SU-DHL-6 (cell line): ENCODE results near the gene SYNGR1.

Source experiments
- H2AFZ ChIP-seq: fragments of 200-600 bp; sonication (generic); 2 replicates; pipeline ENCODE4 v1.6.1; 2014; ENCODE audit warnings: low read depth, mild to moderate bottlenecking, moderate library complexity, mixed read lengths, antibody characterized with exemption, low read length; ENCODE audit not compliant: severe bottlenecking
- H3F3A ChIP-seq: fragments of 200-600 bp; shearing (Covaris generic); 2 replicates; pipeline ENCODE4 v1.6.0; 2016; ENCODE audit warnings: antibody characterized with exemption, mild to moderate bottlenecking; ENCODE audit not compliant: insufficient read depth
- H3K27ac ChIP-seq: fragments of 200-600 bp; sonication (generic); 2 replicates; pipeline ENCODE4 v1.5.1; 2016; ENCODE audit warnings: low read depth, mild to moderate bottlenecking, low read length, moderate library complexity, mixed read lengths
- H3K27me3 ChIP-seq: fragments of 200-600 bp; sonication (generic), shearing (Covaris generic); 2 replicates; pipeline ENCODE4 v1.6.0; 2014; ENCODE audit warnings: mild to moderate bottlenecking, low read length
- H3K36me3 ChIP-seq: fragments of 200-600 bp; sonication (generic); 2 replicates; pipeline ENCODE4 v1.6.1; 2014; ENCODE audit warnings: mild to moderate bottlenecking, low read length, mixed read lengths
- H3K4me2 ChIP-seq: fragments of 300-600, 200-600 bp; shearing (Covaris generic), sonication (generic); 2 replicates; pipeline ENCODE4 v1.6.0; 2014; ENCODE audit warnings: low read length, low read depth, mild to moderate bottlenecking; ENCODE audit not compliant: poor library complexity, severe bottlenecking
- H3K4me3 ChIP-seq: fragments of 200-600 bp; sonication (generic); 2 replicates; pipeline ENCODE4 v1.5.1; 2014; ENCODE audit warnings: antibody characterized with exemption, low read length, mild to moderate bottlenecking, mixed read lengths; ENCODE audit not compliant: insufficient read depth, poor library complexity, severe bottlenecking
- H3K79me2 ChIP-seq: fragments of 200-600 bp; sonication (generic); 2 replicates; pipeline ENCODE4 v1.6.1; 2014; ENCODE audit warnings: mild to moderate bottlenecking, low read length, moderate library complexity; ENCODE audit not compliant: insufficient read depth
- H3K9ac ChIP-seq: fragments of 200-600 bp; sonication (generic); 2 replicates; pipeline ENCODE4 v1.7.0; 2014; ENCODE audit warnings: mild to moderate bottlenecking, low read length
- H3K9me2 ChIP-seq: fragments of 200-600 bp; sonication (generic); replicated peaks from 2 replicates; pipeline ENCODE4 v1.6.1; 2014; ENCODE audit warnings: low read length; ENCODE audit not compliant: insufficient read depth
- H3K9me3 ChIP-seq: fragments of 200-600 bp; sonication (generic); 2 replicates; pipeline ENCODE4 v1.6.1; 2014; ENCODE audit warnings: low read length, mixed read lengths; ENCODE audit not compliant: insufficient read depth
- H4K20me1 ChIP-seq: fragments of 200-600 bp; sonication (generic); 2 replicates; pipeline ENCODE4 v1.6.1; 2014; ENCODE audit warnings: low read depth, mild to moderate bottlenecking, antibody characterized with exemption, low read length, moderate library complexity, mixed read lengths
- CTCF ChIP-seq: fragments of 200-600 bp; sonication (generic); IDR thresholded peaks from one replicate; pipeline ENCODE4 v1.5.1; 2017; ENCODE audit warnings: antibody characterized with exemption, mild to moderate bottlenecking, low read length, moderate library complexity; ENCODE audit not compliant: insufficient read depth, poor library complexity, severe bottlenecking
- EZH2phosphoT487 ChIP-seq: fragments of 200-600 bp; sonication (generic), shearing (Covaris generic); conservative IDR thresholded peaks from 2 replicates; pipeline ENCODE4 v1.6.1; 2018; ENCODE audit warnings: mild to moderate bottlenecking, antibody characterized with exemption, low read length, moderate library complexity, mixed read lengths

Gene SYNGR1

GRCh38 chr22:39405346-39406085, 55.7 kb downstream of the SYNGR1 start:
- H3K9ac ChIP-seq: no peak overlapping the region

GRCh38 chr22:39408173-39408572, 58.4 kb downstream of the SYNGR1 start:
- no peaks in the 10 kb centered on the region for H3K9me3 ChIP-seq
- no peak overlapping the region for H3K4me2 ChIP-seq
- no peaks in the 10 kb centered on the region for H4K20me1 ChIP-seq
- no peak overlapping the region for H3K9ac ChIP-seq
- no peaks in the 10 kb centered on the region for H3K36me3 ChIP-seq
- no peak overlapping the region for H3K27ac ChIP-seq
- peaks cover 13% of the 10 kb centered on the region for H3K79me2 ChIP-seq
- no peak overlapping the region for H2AFZ ChIP-seq
- TF ChIP-seq CTCF: no peak
- no peak for TF ChIP-seq EZH2phosphoT487
- no peak overlapping the region for H3K4me3 ChIP-seq
- H3K27me3 ChIP-seq: no peaks in the 10 kb centered on the region
- H3F3A ChIP-seq: peaks cover 3% of the 10 kb centered on the region; the same call in 1 of the 2 replicates
- H3K9me2 ChIP-seq: no peaks in the 10 kb centered on the region

More at GRCh38 chr22:39405346-39406085, 55.7 kb downstream of the SYNGR1 start:
- no peak overlapping the region for H3K4me2 ChIP-seq
- no peaks in the 10 kb centered on the region for H3K9me2 ChIP-seq
- H3K4me3 ChIP-seq: no peak overlapping the region
- H2AFZ ChIP-seq: no peak overlapping the region
- H3K79me2 ChIP-seq: peaks cover 27% of the 10 kb centered on the region
- TF ChIP-seq CTCF (no peak), EZH2phosphoT487 (no peak)
- no peaks in the 10 kb centered on the region for H3F3A ChIP-seq
- H3K27ac ChIP-seq: no peak overlapping the region
- no peaks in the 10 kb centered on the region for H3K36me3 ChIP-seq
- H3K9me3 ChIP-seq: no peaks in the 10 kb centered on the region
- H3K27me3 ChIP-seq: no peaks in the 10 kb centered on the region
- no peaks in the 10 kb centered on the region for H4K20me1 ChIP-seq

GRCh38 chr22:39408807-39409206, 59.0 kb downstream of the SYNGR1 start:
- Histone ChIP-seq H4K20me1 (no peaks in the 10 kb centered on the region), H3K27ac (no peak overlapping the region), H3K4me2 (no peak overlapping the region), H3K9me2 (no peaks in the 10 kb centered on the region), H3K79me2 (peaks cover 12% of the 10 kb centered on the region), H2AFZ (no peak overlapping the region), H3K9ac (no peak overlapping the region), H3K9me3 (no peaks in the 10 kb centered on the region), H3K27me3 (no peaks in the 10 kb centered on the region), H3F3A (peaks cover 3% of the 10 kb centered on the region; the same call in 1 of the 2 replicates), H3K4me3 (no peak overlapping the region), H3K36me3 (no peaks in the 10 kb centered on the region)
- TF ChIP-seq CTCF: no peak
- no peak for TF ChIP-seq EZH2phosphoT487
